ENCODE data around the gene ATG13. TPM values are rescaled to one million over a fixed set of nuclear protein-coding genes. Genes with fewer than 3 reads are reported as not detected.
"Not testable (repeated sequence)": the region's sequence is repeated elsewhere in the genome, so short reads cannot be mapped to it uniquely, and the experiment has no call there.

ATG13 gene
- polyA plus RNA-seq, 2 donors, result 20.0 to 26.5 TPM

GRCh38 chr11:46700241-46701077 lies 83.1 kb downstream of the ATG13 start, which contains the start of the genes ARHGAP1 and ZNF408:
TSS of gene ARHGAP1 (minus strand) at chr11:46700619. CDS start at chr11:46696107, 4,512 bp downstream.
TSS of gene ZNF408 (plus strand) at chr11:46701031. CDS start at chr11:46701048, 17 bp downstream.
- H3K27me3 ChIP-seq (ENCODE audit: control insufficient read depth in 1 of 2, insufficient read depth in 2 of 2, low read length in 2 of 2), result no peaks in the 10 kb centered on the region
- H3K27ac ChIP-seq (ENCODE audit: low read depth in 2 of 2, low read length in 1 of 2), result peak within 1 kb of the TSS; percentile 94 to 99
- peaks cover 8 to 34% of the 10 kb centered on the region in 2 donors for H3K36me3 ChIP-seq (ENCODE audit: control insufficient read depth in 2 of 2, insufficient read depth in 2 of 2, low read length in 1 of 2)
- no peaks in the 10 kb centered on the region for H3K9me3 ChIP-seq (ENCODE audit: control insufficient read depth in 2 of 2, insufficient read depth in 1 of 2, low read depth in 1 of 2, low read length in 1 of 2)
- H3K4me1 ChIP-seq (ENCODE audit: control insufficient read depth in 2 of 2, insufficient read depth in 2 of 2, low read length in 1 of 2), result peaks cover 6 to 29% of the 10 kb centered on the region in 2 donors
- WGBS, 2 donors, result 0% methylated on average over 44 of the region's 44 CpGs
- peak within 1 kb of the TSS; percentile 85 to 94 for H3K4me3 ChIP-seq (ENCODE audit: low read depth in 1 of 2, low read length in 2 of 2)

GRCh38 chr11:46701078-46701654 lies 83.8 kb downstream of the ATG13 start:
- H3K4me3 ChIP-seq (ENCODE audit: low read depth in 1 of 2, low read length in 2 of 2), result peak overlapping the region; percentile 85 to 94

GRCh38 chr11:46705070-46705688 lies 87.8 kb downstream of the ATG13 start:
- no peak overlapping the region for H3K4me3 ChIP-seq (ENCODE audit: low read depth in 1 of 2, low read length in 2 of 2)
- no peaks in the 10 kb centered on the region for H3K27me3 ChIP-seq (ENCODE audit: control insufficient read depth in 1 of 2, insufficient read depth in 2 of 2, low read length in 2 of 2)
- peaks cover 10 to 39% of the 10 kb centered on the region in 2 donors for H3K36me3 ChIP-seq (ENCODE audit: control insufficient read depth in 2 of 2, insufficient read depth in 2 of 2, low read length in 1 of 2)
- peaks cover 0 to 8% of the 10 kb centered on the region in 2 donors for H3K4me1 ChIP-seq (ENCODE audit: control insufficient read depth in 2 of 2, insufficient read depth in 2 of 2, low read length in 1 of 2)
- 96 to 97% methylated on average over 31 of the region's 31 CpGs for WGBS, 2 donors
- no peaks in the 10 kb centered on the region for H3K9me3 ChIP-seq (ENCODE audit: control insufficient read depth in 2 of 2, insufficient read depth in 1 of 2, low read depth in 1 of 2, low read length in 1 of 2)
- no peak overlapping the region for H3K27ac ChIP-seq (ENCODE audit: low read depth in 2 of 2, low read length in 1 of 2)

More at GRCh38 chr11:46701078-46701654, 83.8 kb downstream of the ATG13 start:
- Histone ChIP-seq H3K9me3 (ENCODE audit: control insufficient read depth in 2 of 2, insufficient read depth in 1 of 2, low read depth in 1 of 2, low read length in 1 of 2) (no peaks in the 10 kb centered on the region), H3K36me3 (ENCODE audit: control insufficient read depth in 2 of 2, insufficient read depth in 2 of 2, low read length in 1 of 2) (peaks cover 5 to 34% of the 10 kb centered on the region in 2 donors), H3K4me1 (ENCODE audit: control insufficient read depth in 2 of 2, insufficient read depth in 2 of 2, low read length in 1 of 2) (peaks cover 3 to 25% of the 10 kb centered on the region in 2 donors), H3K27ac (ENCODE audit: low read depth in 2 of 2, low read length in 1 of 2) (peak overlapping the region; percentile 93 to 94), H3K27me3 (ENCODE audit: control insufficient read depth in 1 of 2, insufficient read depth in 2 of 2, low read length in 2 of 2) (no peaks in the 10 kb centered on the region)
- 0 to 1% methylated on average over 29 of the region's 29 CpGs for WGBS, 2 donors

GRCh38 chr11:46706886-46707285 lies 89.5 kb downstream of the ATG13 start:
- peaks cover 0 to 5% of the 10 kb centered on the region in 2 donors for H3K4me1 ChIP-seq (ENCODE audit: control insufficient read depth in 2 of 2, insufficient read depth in 2 of 2, low read length in 1 of 2)
- H3K27me3 ChIP-seq (ENCODE audit: control insufficient read depth in 1 of 2, insufficient read depth in 2 of 2, low read length in 2 of 2), result no peaks in the 10 kb centered on the region
- no peaks in the 10 kb centered on the region for H3K9me3 ChIP-seq (ENCODE audit: control insufficient read depth in 2 of 2, insufficient read depth in 1 of 2, low read depth in 1 of 2, low read length in 1 of 2)
- H3K27ac ChIP-seq (ENCODE audit: low read depth in 2 of 2, low read length in 1 of 2), result no peak overlapping the region
- 91 to 95% methylated on average over 7 of the region's 7 CpGs for WGBS, 2 donors
- H3K4me3 ChIP-seq (ENCODE audit: low read depth in 1 of 2, low read length in 2 of 2), result no peak overlapping the region
- H3K36me3 ChIP-seq (ENCODE audit: control insufficient read depth in 2 of 2, insufficient read depth in 2 of 2, low read length in 1 of 2), result peaks cover 10 to 39% of the 10 kb centered on the region in 2 donors

- H3K4me3 ChIP-seq (ENCODE audit: low read depth in 1 of 2, low read length in 2 of 2); H3K27ac ChIP-seq (ENCODE audit: low read depth in 2 of 2, low read length in 1 of 2); H3K4me1 ChIP-seq (ENCODE audit: control insufficient read depth in 2 of 2, insufficient read depth in 2 of 2, low read length in 1 of 2); H3K27me3 ChIP-seq (ENCODE audit: control insufficient read depth in 1 of 2, insufficient read depth in 2 of 2, low read length in 2 of 2); H3K9me3 ChIP-seq (ENCODE audit: control insufficient read depth in 2 of 2, insufficient read depth in 1 of 2, low read depth in 1 of 2, low read length in 1 of 2): not testable (repeated sequence)
- H3K36me3 ChIP-seq (ENCODE audit: control insufficient read depth in 2 of 2, insufficient read depth in 2 of 2, low read length in 1 of 2), result peaks cover 5 to 25% of the 10 kb centered on the region in 2 donors
- 90 to 91% methylated on average over 9 of the region's 9 CpGs for WGBS, 2 donors
These were observed 92.0 kb downstream of the ATG13 start for GRCh38 chr11:46709351-46709750.

GRCh38 chr11:46710821-46711269 lies 93.5 kb downstream of the ATG13 start:
- H3K4me1 ChIP-seq (ENCODE audit: control insufficient read depth in 2 of 2, insufficient read depth in 2 of 2, low read length in 1 of 2), result no peaks in the 10 kb centered on the region
- 62 to 67% methylated on average over 10 of the region's 10 CpGs for WGBS, 2 donors
- no peak overlapping the region for H3K4me3 ChIP-seq (ENCODE audit: low read depth in 1 of 2, low read length in 2 of 2)
- no peaks in the 10 kb centered on the region for H3K9me3 ChIP-seq (ENCODE audit: control insufficient read depth in 2 of 2, insufficient read depth in 1 of 2, low read depth in 1 of 2, low read length in 1 of 2)
- H3K36me3 ChIP-seq (ENCODE audit: control insufficient read depth in 2 of 2, insufficient read depth in 2 of 2, low read length in 1 of 2), result peaks cover 5 to 10% of the 10 kb centered on the region in 2 donors
- peak overlapping the region; percentile 38 to 48 for H3K27ac ChIP-seq (ENCODE audit: low read depth in 2 of 2, low read length in 1 of 2)
- H3K27me3 ChIP-seq (ENCODE audit: control insufficient read depth in 1 of 2, insufficient read depth in 2 of 2, low read length in 2 of 2), result no peaks in the 10 kb centered on the region

GRCh38 chr11:46711303-46711702 lies 94.0 kb downstream of the ATG13 start:
- Histone ChIP-seq H3K27ac (ENCODE audit: low read depth in 2 of 2, low read length in 1 of 2) (peak overlapping the region; percentile 38 to 48), H3K9me3 (ENCODE audit: control insufficient read depth in 2 of 2, insufficient read depth in 1 of 2, low read depth in 1 of 2, low read length in 1 of 2) (no peaks in the 10 kb centered on the region), H3K4me3 (ENCODE audit: low read depth in 1 of 2, low read length in 2 of 2) (no peak overlapping the region), H3K4me1 (ENCODE audit: control insufficient read depth in 2 of 2, insufficient read depth in 2 of 2, low read length in 1 of 2) (no peaks in the 10 kb centered on the region), H3K27me3 (ENCODE audit: control insufficient read depth in 1 of 2, insufficient read depth in 2 of 2, low read length in 2 of 2) (no peaks in the 10 kb centered on the region), H3K36me3 (ENCODE audit: control insufficient read depth in 2 of 2, insufficient read depth in 2 of 2, low read length in 1 of 2) (peaks cover 4 to 6% of the 10 kb centered on the region in 2 donors)
- 68 to 77% methylated on average over 5 of the region's 5 CpGs for WGBS, 2 donors

- H3K4me1 ChIP-seq (ENCODE audit: control insufficient read depth in 2 of 2, insufficient read depth in 2 of 2, low read length in 1 of 2), result no peaks in the 10 kb centered on the region
- 90 to 94% methylated on average over 7 of the region's 7 CpGs for WGBS, 2 donors
- H3K27ac ChIP-seq (ENCODE audit: low read depth in 2 of 2, low read length in 1 of 2), result no peak overlapping the region
- no peaks in the 10 kb centered on the region for H3K36me3 ChIP-seq (ENCODE audit: control insufficient read depth in 2 of 2, insufficient read depth in 2 of 2, low read length in 1 of 2)
- no peaks in the 10 kb centered on the region for H3K27me3 ChIP-seq (ENCODE audit: control insufficient read depth in 1 of 2, insufficient read depth in 2 of 2, low read length in 2 of 2)
- no peaks in the 10 kb centered on the region for H3K9me3 ChIP-seq (ENCODE audit: control insufficient read depth in 2 of 2, insufficient read depth in 1 of 2, low read depth in 1 of 2, low read length in 1 of 2)
- H3K4me3 ChIP-seq (ENCODE audit: low read depth in 1 of 2, low read length in 2 of 2), result no peak overlapping the region
These were observed 95.7 kb downstream of the ATG13 start for GRCh38 chr11:46712874-46713576.

GRCh38 chr11:46717825-46718154 lies 100.4 kb downstream of the ATG13 start:
- 92 to 98% methylated on average over 2 of the region's 2 CpGs for WGBS, 2 donors
- H3K27ac ChIP-seq (ENCODE audit: low read depth in 2 of 2, low read length in 1 of 2); H3K9me3 ChIP-seq (ENCODE audit: control insufficient read depth in 2 of 2, insufficient read depth in 1 of 2, low read depth in 1 of 2, low read length in 1 of 2); H3K36me3 ChIP-seq (ENCODE audit: control insufficient read depth in 2 of 2, insufficient read depth in 2 of 2, low read length in 1 of 2); H3K4me1 ChIP-seq (ENCODE audit: control insufficient read depth in 2 of 2, insufficient read depth in 2 of 2, low read length in 1 of 2); H3K27me3 ChIP-seq (ENCODE audit: control insufficient read depth in 1 of 2, insufficient read depth in 2 of 2, low read length in 2 of 2); H3K4me3 ChIP-seq (ENCODE audit: low read depth in 1 of 2, low read length in 2 of 2): not testable (repeated sequence)

Measured in esophagus (tissue), 2 donors.